ENCODE measurements around the gene RNASE1. TPM values are rescaled to one million over a fixed set of nuclear protein-coding genes. Genes with fewer than 3 reads are reported as not detected.

The RNASE1 gene
- total and polyA plus RNA-seq, 2 donors (not counting 1 experiment from before 2014, with no cell fraction given) = 0.25 to 0.81 TPM

DNA sequence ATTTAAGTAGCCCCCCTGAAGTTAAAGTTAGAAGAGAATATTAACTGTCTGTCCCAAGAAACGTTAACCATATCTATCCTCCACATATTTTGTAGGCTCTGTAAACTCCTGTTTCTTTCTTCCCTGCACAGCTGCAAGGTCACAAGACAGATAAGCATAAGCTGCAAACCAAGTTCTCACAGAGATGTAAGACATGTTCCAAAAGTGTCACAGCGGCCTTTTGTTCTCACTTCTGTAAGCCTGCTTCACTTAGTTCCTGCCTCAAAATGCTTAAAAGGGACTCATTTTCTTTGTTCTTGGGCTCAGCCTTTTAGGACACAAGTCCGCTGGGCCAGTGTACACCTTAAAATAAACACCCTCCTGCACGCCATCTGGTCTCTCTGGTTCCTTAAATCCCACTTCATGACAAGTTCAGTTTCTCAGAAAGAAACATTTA lies 3.2 kb downstream of the RNASE1 start:
- CTCF ChIA-PET = interaction anchor here (0.6 to 1.2 kb wide), 2 partner anchors 46 to 206 kb away, joined by 3 to 4 read pairs; no protein-coding TSS in a partner anchor
- no peak overlapping the region for H3K27ac Mint-ChIP-seq
- ATAC-seq (ENCODE audit: low read depth) = no peak

DNA sequence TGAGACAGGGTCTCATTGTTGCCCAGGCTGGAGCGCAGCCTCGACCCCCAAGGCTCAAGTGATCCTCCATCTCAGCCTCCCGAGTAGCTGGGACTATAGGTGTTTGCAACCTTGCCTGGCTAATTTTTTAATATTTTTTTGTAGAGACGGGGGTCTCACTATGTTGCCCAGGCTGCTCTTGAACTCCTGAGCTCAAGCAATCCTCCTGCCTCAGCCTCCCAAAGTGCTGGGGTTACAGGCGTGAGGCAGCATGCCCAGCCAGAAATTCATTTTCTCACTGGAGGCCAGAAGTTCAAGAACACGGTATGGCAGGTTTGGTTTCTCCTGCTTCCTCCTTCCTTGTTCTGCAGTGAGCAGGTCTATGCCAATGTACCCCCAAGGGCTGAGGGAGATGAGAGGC lies 3.7 kb downstream of the RNASE1 start:
- ATAC-seq (ENCODE audit: low read depth) = no peak
- Histone ChIP-seq H3K9me3 (ENCODE audit: control extremely low read depth in 1 of 3, control insufficient read depth in 2 of 3, insufficient read depth in 1 of 3, low read length in 2 of 3) (no peaks in the 10 kb centered on the region), H3K4me3 (ENCODE audit: control extremely low read depth in 1 of 5, extremely low read depth in 1 of 5, insufficient read depth in 1 of 5, low read depth in 2 of 5, low read length in 4 of 5) (no peak overlapping the region), H3K9ac (ENCODE audit: low read length) (no peak overlapping the region), H3K4me2 (replicated peaks; ENCODE audit: low read depth, low read length, poor library complexity, severe bottlenecking) (no peak overlapping the region), H3K27ac (ENCODE audit: low read length in 2 of 2) (no peak overlapping the region), H2AFZ (ENCODE audit: insufficient read depth, low read depth, low read length, poor library complexity, severe bottlenecking) (no peak overlapping the region), H4K20me1 (ENCODE audit: control insufficient read depth, insufficient read depth, low read length, poor library complexity, severe bottlenecking) (no peaks in the 10 kb centered on the region), H3K4me1 (ENCODE audit: control insufficient read depth in 2 of 2, insufficient read depth in 2 of 2, low read length in 2 of 2) (peaks cover 34 to 35% of the 10 kb centered on the region in 2 donors), H3K79me2 (ENCODE audit: control insufficient read depth, insufficient read depth, low read length) (peaks cover 3% of the 10 kb centered on the region), H3K36me3 (replicated peaks in 1 of 2; ENCODE audit: control extremely low read depth in 1 of 2, control insufficient read depth in 1 of 2, extremely low read depth in 1 of 2, insufficient read depth in 2 of 2, low read length in 1 of 2) (no peaks in the 10 kb centered on the region), H3K27me3 (replicated peaks in 1 of 4; ENCODE audit: control extremely low read depth in 1 of 4, control insufficient read depth in 3 of 4, insufficient read depth in 4 of 4, low read length in 3 of 4) (no peaks in the 10 kb centered on the region)
- ChIA-PET CTCF (interaction anchor here (0.6 to 1.3 kb wide), 3 partner anchors 56 to 207 kb away, joined by 3 to 4 read pairs (median 4); no protein-coding TSS in a partner anchor), POLR2A (interaction anchor here (1.2 kb wide), 1 partner anchor 17 kb away, joined by 4 read pairs; no protein-coding TSS in a partner anchor)
- intact Hi-C loops (cut with micrococcal nuclease) = no loop called here
- DNase-seq = no peak
- TF ChIP-seq, protein P1, sequence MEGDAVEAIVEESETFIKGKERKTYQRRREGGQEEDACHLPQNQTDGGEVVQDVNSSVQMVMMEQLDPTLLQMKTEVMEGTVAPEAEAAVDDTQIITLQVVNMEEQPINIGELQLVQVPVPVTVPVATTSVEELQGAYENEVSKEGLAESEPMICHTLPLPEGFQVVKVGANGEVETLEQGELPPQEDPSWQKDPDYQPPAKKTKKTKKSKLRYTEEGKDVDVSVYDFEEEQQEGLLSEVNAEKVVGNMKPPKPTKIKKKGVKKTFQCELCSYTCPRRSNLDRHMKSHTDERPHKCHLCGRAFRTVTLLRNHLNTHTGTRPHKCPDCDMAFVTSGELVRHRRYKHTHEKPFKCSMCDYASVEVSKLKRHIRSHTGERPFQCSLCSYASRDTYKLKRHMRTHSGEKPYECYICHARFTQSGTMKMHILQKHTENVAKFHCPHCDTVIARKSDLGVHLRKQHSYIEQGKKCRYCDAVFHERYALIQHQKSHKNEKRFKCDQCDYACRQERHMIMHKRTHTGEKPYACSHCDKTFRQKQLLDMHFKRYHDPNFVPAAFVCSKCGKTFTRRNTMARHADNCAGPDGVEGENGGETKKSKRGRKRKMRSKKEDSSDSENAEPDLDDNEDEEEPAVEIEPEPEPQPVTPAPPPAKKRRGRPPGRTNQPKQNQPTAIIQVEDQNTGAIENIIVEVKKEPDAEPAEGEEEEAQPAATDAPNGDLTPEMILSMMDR (IDR thresholded peaks at IDR 0.05) = no peak
- no peak for TF ChIP-seq EZH2 (IDR thresholded peaks at IDR 0.05; ENCODE audit: borderline replicate concordance, insufficient read depth, low read depth, low read length, poor library complexity, severe bottlenecking)
- H3K4me1 Mint-ChIP-seq = peaks cover 31% of the 10 kb centered on the region
- H3K4me3 Mint-ChIP-seq = no peak overlapping the region
- no peak overlapping the region for H3K27ac Mint-ChIP-seq
- no peaks in the 10 kb centered on the region for H3K9me3 Mint-ChIP-seq (ENCODE audit: insufficient read depth)
- WGBS (ENCODE audit: insufficient coverage) = 90% methylated on average over 6 of the region's 6 CpGs
- no peaks in the 10 kb centered on the region for H3K27me3 Mint-ChIP-seq

More for the DNA sequence above, 3.2 kb downstream of the RNASE1 start:
- 43% methylated on average over 4 of the region's 4 CpGs for WGBS (ENCODE audit: insufficient coverage)
- Histone ChIP-seq H3K36me3 (replicated peaks in 1 of 2; ENCODE audit: control extremely low read depth in 1 of 2, control insufficient read depth in 1 of 2, extremely low read depth in 1 of 2, insufficient read depth in 2 of 2, low read length in 1 of 2) (no peaks in the 10 kb centered on the region), H3K27ac (ENCODE audit: low read length in 2 of 2) (no peak overlapping the region), H3K4me3 (ENCODE audit: control extremely low read depth in 1 of 5, extremely low read depth in 1 of 5, insufficient read depth in 1 of 5, low read depth in 2 of 5, low read length in 4 of 5) (no peak overlapping the region), H3K9ac (ENCODE audit: low read length) (no peak overlapping the region), H2AFZ (ENCODE audit: insufficient read depth, low read depth, low read length, poor library complexity, severe bottlenecking) (peak overlapping the region; percentile 1), H3K9me3 (ENCODE audit: control extremely low read depth in 1 of 3, control insufficient read depth in 2 of 3, insufficient read depth in 1 of 3, low read length in 2 of 3) (no peaks in the 10 kb centered on the region), H3K4me2 (replicated peaks; ENCODE audit: low read depth, low read length, poor library complexity, severe bottlenecking) (peak overlapping the region; percentile 36), H3K79me2 (ENCODE audit: control insufficient read depth, insufficient read depth, low read length) (peaks cover 3% of the 10 kb centered on the region), H3K4me1 (ENCODE audit: control insufficient read depth in 2 of 2, insufficient read depth in 2 of 2, low read length in 2 of 2) (peaks cover 34 to 35% of the 10 kb centered on the region in 2 donors), H4K20me1 (ENCODE audit: control insufficient read depth, insufficient read depth, low read length, poor library complexity, severe bottlenecking) (no peaks in the 10 kb centered on the region), H3K27me3 (replicated peaks in 1 of 4; ENCODE audit: control extremely low read depth in 1 of 4, control insufficient read depth in 3 of 4, insufficient read depth in 4 of 4, low read length in 3 of 4) (no peaks in the 10 kb centered on the region)
- TF ChIP-seq, protein P1 (IDR thresholded peaks at IDR 0.05) = no peak
- TF ChIP-seq EZH2 (IDR thresholded peaks at IDR 0.05; ENCODE audit: borderline replicate concordance, insufficient read depth, low read depth, low read length, poor library complexity, severe bottlenecking) = no peak
- DNase-seq = no peak
- intact Hi-C loops (cut with micrococcal nuclease) = no loop called here
- H3K4me1 Mint-ChIP-seq = peaks cover 31% of the 10 kb centered on the region
- POLR2A ChIA-PET = interaction anchor here (0.5 to 1.2 kb wide), 3 partner anchors 11 to 24 kb away, joined by 3 to 4 read pairs (median 3); no protein-coding TSS in a partner anchor
- H3K4me3 Mint-ChIP-seq = no peak overlapping the region
- H3K27me3 Mint-ChIP-seq = no peaks in the 10 kb centered on the region
- H3K9me3 Mint-ChIP-seq (ENCODE audit: insufficient read depth) = no peaks in the 10 kb centered on the region

Data from B cell (primary cell).